A673 (cell line): ENCODE data around the gene STAG1. TPM values are rescaled to one million over a fixed set of nuclear protein-coding genes. Genes with fewer than 3 reads are reported as not detected.
A peak's percentile ranks its signal among the peaks of the same experiment; 100 is the strongest.

Experiments used
- BruUV-seq: library from RNA; stranded (reverse); fragments of 400-500 nt; replicated peaks from 2 replicates; lab custom pipeline; 2021; lab: Mats Ljungman, UMichigan
- CTCF ChIA-PET: fragments of 300-600 bp; sonication (Branson Sonifier 250); formaldehyde crosslinking; loops from one replicate; lab custom pipeline; 2022; ENCODE audit warnings: antibody characterized with exemption; lab: Charles Lee
- POLR2A ChIA-PET: fragments of 300-600 bp; sonication (Branson Sonifier 250); formaldehyde crosslinking; loops from one replicate; lab custom pipeline; 2022; ENCODE audit warnings: antibody characterized with exemption; ENCODE audit not compliant: low non-redundant PET; lab: Charles Lee
- DNase-seq: peaks from one replicate; pipeline ENCODE4 v3.0.0-alpha.2; 2015; ENCODE audit warnings: low spot score
- H3K27ac ChIP-seq: fragments of 200-600 bp; sonication (generic); 2 replicates; pipeline ENCODE4 v1.5.1; 2016; ENCODE audit warnings: mixed run types, low read depth, mild to moderate bottlenecking, mixed read lengths, antibody characterized with exemption, low read length; ENCODE audit not compliant: poor library complexity, severe bottlenecking
- H3K27me3 ChIP-seq: fragments of 200-600 bp; sonication (generic); replicated peaks from 2 replicates; pipeline ENCODE4 v1.6.1; 2017; ENCODE audit warnings: mixed run types, low read depth, mild to moderate bottlenecking, mixed read lengths, antibody characterized with exemption, low read length; ENCODE audit not compliant: insufficient read depth, poor library complexity
- H3K36me3 ChIP-seq: fragments of 200-600 bp; sonication (generic); 2 replicates; pipeline ENCODE4 v1.6.1; 2016; ENCODE audit warnings: mixed run types, mild to moderate bottlenecking, mixed read lengths, antibody characterized with exemption, low read length; ENCODE audit not compliant: insufficient read depth, poor library complexity, severe bottlenecking
- H3K4me1 ChIP-seq: fragments of 200-600 bp; sonication (generic); 2 replicates; pipeline ENCODE4 v1.6.1; 2017; ENCODE audit warnings: mixed run types, mild to moderate bottlenecking, mixed read lengths, antibody characterized with exemption, low read length; ENCODE audit not compliant: insufficient read depth, poor library complexity, severe bottlenecking
- H3K4me3 ChIP-seq: fragments of 200-600 bp; sonication (generic); 2 replicates; pipeline ENCODE4 v1.5.1; 2016; ENCODE audit warnings: low read depth, mixed run types, mild to moderate bottlenecking, mixed read lengths, low read length; ENCODE audit not compliant: poor library complexity, severe bottlenecking
- H3K9me3 ChIP-seq: fragments of 200-600 bp; sonication (generic); 2 replicates; pipeline ENCODE4 v1.6.1; 2016; ENCODE audit warnings: mixed run types, low read depth, mild to moderate bottlenecking, mixed read lengths, antibody characterized with exemption, low read length; ENCODE audit not compliant: poor library complexity, severe bottlenecking
- CTCF ChIP-seq: fragments of 300-800, 200-600 bp; sonication (generic); conservative IDR thresholded peaks from 2 replicates; pipeline ENCODE4 v1.5.1; 2017; ENCODE audit warnings: low read depth, mild to moderate bottlenecking, antibody characterized with exemption, low read length, moderate library complexity, mixed read lengths
- EZH2 ChIP-seq: fragments of 200-600 bp; sonication (generic); IDR thresholded peaks from 2 replicates; pipeline ENCODE4 v1.6.1; 2017; ENCODE audit warnings: borderline replicate concordance, low read depth, mild to moderate bottlenecking, mixed read lengths, antibody characterized with exemption, low read length; ENCODE audit not compliant: poor library complexity, severe bottlenecking
- intact Hi-C: fragments of 100-400 bp; cut with micrococcal nuclease; formaldehyde crosslinking; loops from one replicate; pipeline ENCODE4 v1.10.0; 2022; ENCODE audit not compliant: unreplicated experiment
- total RNA-seq: library from RNA; stranded (reverse); gene quantifications from 2 replicates; pipeline ENCODE4 v1.2.3, GENCODE V29; 2021

The STAG1 gene
- total RNA-seq, 1 experiment from 2014 or later, result 47.4 TPM

GRCh38 chr3:136595913-136596697, 156.1 kb downstream of the STAG1 start:
- intact Hi-C loops, result no loop called here
- no TSS peak for BruUV-seq
- Histone ChIP-seq H3K9me3 (no peaks in the 10 kb centered on the region), H3K36me3 (no peaks in the 10 kb centered on the region), H3K4me1 (peaks cover 8% of the 10 kb centered on the region), H3K4me3 (no peak overlapping the region), H3K27ac (no peak overlapping the region), H3K27me3 (no peaks in the 10 kb centered on the region)
- ChIA-PET POLR2A (no interaction called here), CTCF (no interaction called here)
- DNase-seq, result peak; percentile 25
- TF ChIP-seq EZH2, result no peak
- no peak for TF ChIP-seq CTCF

- no peak overlapping the region for H3K4me3 ChIP-seq
- no peaks in the 10 kb centered on the region for H3K36me3 ChIP-seq
- no peak for DNase-seq
- H3K27ac ChIP-seq, result no peak overlapping the region
- intact Hi-C loops, result no loop called here
- ChIA-PET CTCF (interaction anchor here (0.5 kb wide), 1 partner anchor 12 kb away, joined by 3 read pairs; no protein-coding TSS in a partner anchor), POLR2A (no interaction called here)
- no peaks in the 10 kb centered on the region for H3K27me3 ChIP-seq
- no TSS peak for BruUV-seq
- H3K9me3 ChIP-seq, result no peaks in the 10 kb centered on the region
- no peak for TF ChIP-seq CTCF
- no peak for TF ChIP-seq EZH2
- no peaks in the 10 kb centered on the region for H3K4me1 ChIP-seq
Measured at GRCh38 chr3:136586580-136586979, 165.6 kb downstream of the STAG1 start.

- no TSS peak for BruUV-seq
- H3K4me3 ChIP-seq, result no peak overlapping the region
- H3K4me1 ChIP-seq, result no peaks in the 10 kb centered on the region
- CTCF ChIA-PET, result no interaction called here
- intact Hi-C loops, result no loop called here
- no peaks in the 10 kb centered on the region for H3K27me3 ChIP-seq
- POLR2A ChIA-PET, result no interaction called here
- no peak overlapping the region for H3K27ac ChIP-seq
- DNase-seq, result no peak
- no peak for TF ChIP-seq EZH2
- no peak for TF ChIP-seq CTCF
- no peaks in the 10 kb centered on the region for H3K9me3 ChIP-seq
- H3K36me3 ChIP-seq, result no peaks in the 10 kb centered on the region
Measured at GRCh38 chr3:136584728-136585127, 167.4 kb downstream of the STAG1 start.
